Liver (tissue), 9 donors: ENCODE data around the gene GPR148. TPM values are rescaled to one million over a fixed set of nuclear protein-coding genes. Genes with fewer than 3 reads are reported as not detected.

Experiments used
- DNase-seq: peaks from one replicate; pipeline ENCODE4 v3.0.0-alpha.2; 2017; ENCODE audit warnings: low spot score
- H3K27ac ChIP-seq, 2 donors: one replicate each; pipeline ENCODE4 v1.7.0; 2013; ENCODE audit warnings: inconsistent platforms in 2 of 2, low read length in 2 of 2, control low read depth in 1 of 2, low read depth in 1 of 2, mild to moderate bottlenecking in 1 of 2
- H3K27me3 ChIP-seq, 4 donors: one replicate each; pipeline versions ENCODE4 v1.6.1 to v1.7.0; 2013; ENCODE audit warnings: low read length in 3 of 4, inconsistent platforms in 1 of 4, mild to moderate bottlenecking in 1 of 4, moderate library complexity in 1 of 4; ENCODE audit not compliant: control insufficient read depth in 4 of 4, insufficient read depth in 4 of 4
- H3K36me3 ChIP-seq, 4 donors: one replicate each; pipeline versions ENCODE4 v1.6.1 to v1.7.0; 2013; ENCODE audit warnings: low read length in 3 of 4, mild to moderate bottlenecking in 3 of 4, low read depth in 1 of 4, moderate library complexity in 1 of 4; ENCODE audit not compliant: control insufficient read depth in 4 of 4, insufficient read depth in 3 of 4
- H3K4me1 ChIP-seq, 4 donors: one replicate each; pipeline versions ENCODE4 v1.6.1 to v1.7.0; 2013; ENCODE audit warnings: low read length in 3 of 4, mild to moderate bottlenecking in 3 of 4, moderate library complexity in 1 of 4; ENCODE audit not compliant: control insufficient read depth in 4 of 4, insufficient read depth in 4 of 4
- H3K4me3 ChIP-seq, 3 donors: one replicate each; pipeline versions ENCODE4 v1.6.1 to v1.7.0; 2013; ENCODE audit warnings: low read length in 3 of 3, control low read depth in 1 of 3, low read depth in 1 of 3, mild to moderate bottlenecking in 1 of 3
- H3K9ac ChIP-seq, 2 donors: one replicate each; pipeline ENCODE4 v1.7.0; 2013; ENCODE audit warnings: low read length in 2 of 2, mild to moderate bottlenecking in 2 of 2, moderate library complexity in 2 of 2, control low read depth in 1 of 2, low read depth in 1 of 2
- H3K9me3 ChIP-seq, 4 donors: one replicate each; pipeline versions ENCODE4 v1.6.1 to v1.7.0; 2013; ENCODE audit warnings: low read length in 3 of 4; ENCODE audit not compliant: control insufficient read depth in 4 of 4
- CTCF ChIP-seq: fragments of 150-350 bp; IDR thresholded peaks from 2 replicates; pipeline ENCODE4 v1.5.1; 2017; ENCODE audit warnings: improper control_type of control experiment, low read depth, low read length; ENCODE audit not compliant: missing input control
- EGR1 ChIP-seq, 2 donors: IDR thresholded peaks; 2 replicates each; pipeline ENCODE4 v1.6.1; 2016 to 2018; ENCODE audit warnings: antibody characterized with exemption in 2 of 2, low read depth in 2 of 2
- FOXA1 ChIP-seq: IDR thresholded peaks from 2 replicates; pipeline ENCODE4 v1.6.1; 2016; ENCODE audit warnings: antibody characterized with exemption
- FOXA2 ChIP-seq: IDR thresholded peaks from 2 replicates; pipeline ENCODE4 v1.6.1; 2016; ENCODE audit warnings: antibody characterized with exemption
- GABPA ChIP-seq, 2 donors: IDR thresholded peaks in 1 of 2; conservative IDR thresholded peaks in 1 of 2; 2 replicates each; pipeline ENCODE4 v1.6.1; 2016; ENCODE audit warnings: antibody characterized with exemption in 2 of 2, mild to moderate bottlenecking in 1 of 2, moderate library complexity in 1 of 2
- HNF4A ChIP-seq, 2 donors: conservative IDR thresholded peaks; 2 replicates each; pipeline ENCODE4 v1.6.1; 2016; ENCODE audit warnings: antibody characterized with exemption in 2 of 2, mild to moderate bottlenecking in 2 of 2
- HNF4G ChIP-seq: IDR thresholded peaks from 2 replicates; pipeline ENCODE4 v1.6.1; 2016; ENCODE audit warnings: antibody characterized with exemption
- JUND ChIP-seq, 2 donors: IDR thresholded peaks; 2 replicates each; pipeline ENCODE4 v1.6.1; 2016; ENCODE audit warnings: antibody characterized with exemption in 2 of 2
- MAX ChIP-seq: IDR thresholded peaks from 2 replicates; pipeline ENCODE4 v1.6.1; 2016; ENCODE audit warnings: antibody characterized with exemption
- NR2F2 ChIP-seq: IDR thresholded peaks from 2 replicates; pipeline ENCODE4 v1.6.1; 2016; ENCODE audit warnings: antibody characterized with exemption
- RAD21 ChIP-seq, 2 donors: IDR thresholded peaks; 2 replicates each; pipeline ENCODE4 v1.6.1; 2016; ENCODE audit warnings: antibody characterized with exemption in 2 of 2, mild to moderate bottlenecking in 2 of 2
- REST ChIP-seq: IDR thresholded peaks from 2 replicates; pipeline ENCODE4 v1.6.1; 2016; ENCODE audit warnings: antibody characterized with exemption, mild to moderate bottlenecking
- RXRA ChIP-seq, 2 donors: IDR thresholded peaks; 2 replicates each; pipeline ENCODE4 v1.6.1; 2017 to 2018; ENCODE audit warnings: antibody characterized with exemption in 2 of 2, mild to moderate bottlenecking in 1 of 2
- SP1 ChIP-seq: IDR thresholded peaks from 2 replicates; pipeline ENCODE4 v1.6.1; 2018; ENCODE audit warnings: antibody characterized with exemption, mild to moderate bottlenecking
- TAF1 ChIP-seq: conservative IDR thresholded peaks from 2 replicates; pipeline ENCODE4 v1.6.1; 2016; ENCODE audit warnings: antibody characterized with exemption, mild to moderate bottlenecking
- YY1 ChIP-seq: IDR thresholded peaks from 2 replicates; pipeline ENCODE4 v1.6.1; 2016; ENCODE audit warnings: antibody characterized with exemption, mild to moderate bottlenecking
- WGBS: extraction: QIAGEN DNeasy Blood & Tissue Kit; methylation state at CpG from one replicate; pipeline ENCODE4 v1.1.7; 2013; 5-methylcytosine and 5-hydroxymethylcytosine counted together
- polyA plus RNA-seq, 2 donors: library from polyadenylated mRNA; stranded (reverse) in 1 of 2; unstranded in 1 of 2; fragments of 200-250 nt in 1 of 2; fragments of >200 nt in 1 of 2; fragmentation: Nextera tagmentation in 1 of 2; extraction: Ambion mirVana in 1 of 2; gene quantifications; one replicate each; pipeline versions ENCODE4 v1.2.1 to v1.2.3, GENCODE V29; 2013 to 2015
- total RNA-seq, 2 donors: library from RNA; depleted of rRNA; stranded (reverse); fragments of >200 nt; gene quantifications; one replicate each; pipeline ENCODE4 v1.2.3, GENCODE V29; 2014
- TF ChIP-seq, protein P1 (sequence below): IDR thresholded peaks from 2 replicates; pipeline ENCODE4 v1.6.1; 2016; ENCODE audit warnings: antibody characterized with exemption
- TF ChIP-seq, protein P2 (sequence below): IDR thresholded peaks from 2 replicates; pipeline ENCODE4 v1.6.1; 2016; ENCODE audit warnings: antibody characterized with exemption
- donor health status: healthy.
- donor health status: healthy.
- donor health status: healthy.
- donor health status: healthy.
- donor health status: healthy.

GPR148 gene
- total and polyA plus RNA-seq, 4 donors = not detected

DNA sequence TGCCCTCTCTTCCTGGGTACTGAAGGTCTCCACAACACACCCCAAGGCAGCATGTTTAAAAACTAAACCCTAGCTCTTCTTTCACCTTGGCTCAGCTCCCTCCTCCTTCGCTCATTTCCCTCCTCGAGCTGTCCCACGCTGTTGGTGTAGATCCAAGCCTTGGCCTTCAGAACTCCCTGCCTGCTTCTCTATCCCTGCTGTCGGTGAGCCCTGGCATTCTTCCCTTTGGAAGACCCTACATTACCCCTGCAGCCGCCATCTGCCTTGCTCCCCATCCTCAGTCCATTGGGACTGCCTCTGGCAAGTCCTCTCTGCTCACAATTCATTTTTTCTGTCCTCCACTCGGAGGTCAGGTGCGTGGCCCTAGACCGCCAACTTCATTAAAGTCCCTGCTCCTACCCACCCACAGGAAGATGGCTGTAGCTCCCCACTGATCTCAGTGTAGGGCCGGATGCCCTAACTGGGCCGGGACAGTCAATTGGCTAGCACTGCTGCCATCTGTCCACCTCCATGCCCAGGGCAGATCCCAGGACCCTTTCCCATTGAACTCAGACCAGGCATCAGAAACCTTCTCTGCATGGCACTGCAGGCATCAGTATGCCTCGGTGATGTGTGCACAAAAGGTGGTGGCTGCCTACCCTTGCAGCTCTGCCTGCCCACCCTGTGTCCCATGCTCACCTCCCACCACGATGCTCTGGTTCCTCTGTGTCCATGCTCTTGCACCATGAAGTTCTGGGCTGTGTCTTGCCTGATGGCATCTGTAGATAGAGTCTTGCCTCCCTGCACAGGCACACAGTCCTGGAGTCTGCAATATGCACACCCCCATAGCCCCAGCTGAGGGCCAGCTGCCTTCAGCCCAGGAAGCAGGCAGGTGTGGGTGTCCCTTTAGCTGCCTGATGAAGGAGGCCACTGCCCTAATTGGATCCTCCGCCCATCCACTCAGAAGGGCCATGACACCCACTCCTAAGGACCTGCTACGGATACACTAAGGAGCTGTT, 32.2 kb downstream of the GPR148 start:
- TF ChIP-seq, protein P1, sequence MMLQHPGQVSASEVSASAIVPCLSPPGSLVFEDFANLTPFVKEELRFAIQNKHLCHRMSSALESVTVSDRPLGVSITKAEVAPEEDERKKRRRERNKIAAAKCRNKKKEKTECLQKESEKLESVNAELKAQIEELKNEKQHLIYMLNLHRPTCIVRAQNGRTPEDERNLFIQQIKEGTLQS = no peak
- TF ChIP-seq HNF4G = no peak
- no peak for TF ChIP-seq MAX
- TF ChIP-seq SP1 = no peak
- TF ChIP-seq YY1 = no peak
- TF ChIP-seq CTCF = no peak
- TF ChIP-seq RAD21 (IDR thresholded peaks at IDR 0.05) = no peak
- TF ChIP-seq REST = no peak
- TF ChIP-seq TAF1 = no peak
- TF ChIP-seq, protein P2, sequence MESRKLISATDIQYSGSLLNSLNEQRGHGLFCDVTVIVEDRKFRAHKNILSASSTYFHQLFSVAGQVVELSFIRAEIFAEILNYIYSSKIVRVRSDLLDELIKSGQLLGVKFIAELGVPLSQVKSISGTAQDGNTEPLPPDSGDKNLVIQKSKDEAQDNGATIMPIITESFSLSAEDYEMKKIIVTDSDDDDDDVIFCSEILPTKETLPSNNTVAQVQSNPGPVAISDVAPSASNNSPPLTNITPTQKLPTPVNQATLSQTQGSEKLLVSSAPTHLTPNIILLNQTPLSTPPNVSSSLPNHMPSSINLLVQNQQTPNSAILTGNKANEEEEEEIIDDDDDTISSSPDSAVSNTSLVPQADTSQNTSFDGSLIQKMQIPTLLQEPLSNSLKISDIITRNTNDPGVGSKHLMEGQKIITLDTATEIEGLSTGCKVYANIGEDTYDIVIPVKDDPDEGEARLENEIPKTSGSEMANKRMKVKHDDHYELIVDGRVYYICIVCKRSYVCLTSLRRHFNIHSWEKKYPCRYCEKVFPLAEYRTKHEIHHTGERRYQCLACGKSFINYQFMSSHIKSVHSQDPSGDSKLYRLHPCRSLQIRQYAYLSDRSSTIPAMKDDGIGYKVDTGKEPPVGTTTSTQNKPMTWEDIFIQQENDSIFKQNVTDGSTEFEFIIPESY = no peak
- no peak for TF ChIP-seq JUND (IDR thresholded peaks at IDR 0.05)
- TF ChIP-seq FOXA1 = no peak
- no peak for TF ChIP-seq HNF4A (conservative IDR thresholded peaks at IDR 0.05)
- no peak for TF ChIP-seq NR2F2
- TF ChIP-seq FOXA2 = no peak
- TF ChIP-seq RXRA (IDR thresholded peaks at IDR 0.05) = no peak
- TF ChIP-seq GABPA (IDR thresholded peaks at IDR 0.05 in 1 of 2, conservative IDR thresholded peaks at IDR 0.05 in 1 of 2) = no peak
- no peak for TF ChIP-seq EGR1 (IDR thresholded peaks at IDR 0.05; ENCODE audit: low read depth in 2 of 2)
- Histone ChIP-seq H3K36me3 (no peaks in the 10 kb centered on the region), H3K9me3 (no peaks in the 10 kb centered on the region), H3K4me1 (peaks cover 0 to 4% (median 2%) of the 10 kb centered on the region in 4 donors), H3K27me3 (peaks cover 0 to 12% (median 4%) of the 10 kb centered on the region in 4 donors), H3K27ac (no peak overlapping the region), H3K9ac (no peak overlapping the region), H3K4me3 (no peak overlapping the region)
- DNase-seq = no peak
- WGBS = 74% methylated on average over 14 of the region's 14 CpGs
